IMR-90 (cell line): ENCODE measurements around the gene FAM78B. TPM values are rescaled to one million over a fixed set of nuclear protein-coding genes. Genes with fewer than 3 reads are reported as not detected.

Experiments used
- ATAC-seq: fragments of 200-7000 bp; cut with Tn5 transposase; 2 replicates; pipeline ENCODE4 v1.9.1; 2020; ENCODE audit warnings: low read depth, mild to moderate bottlenecking, moderate library complexity
- BruUV-seq: library from RNA; stranded (reverse); fragments of 400-500 nt; replicated peaks from 2 replicates; lab custom pipeline; 2021; lab: Mats Ljungman, UMichigan
- CTCF ChIA-PET: fragments of 300-600 bp; formaldehyde crosslinking; extraction: SDS; loops from one replicate; lab custom pipeline; 2021; ENCODE audit warnings: antibody characterized with exemption; lab: Yijun Ruan, JAX
- POLR2A ChIA-PET: fragments of 300-600 bp; sonication (Branson Sonifier 250); formaldehyde crosslinking; loops from one replicate; lab custom pipeline; 2022; ENCODE audit warnings: antibody characterized with exemption; ENCODE audit not compliant: unreplicated experiment; lab: Charles Lee
- DNase-seq: peaks from one replicate; pipeline ENCODE4 v3.0.0; 2013
- H2AFZ ChIP-seq: replicated peaks from 2 replicates; pipeline ENCODE3; 2013; ENCODE audit warnings: low read length, mild to moderate bottlenecking; ENCODE audit not compliant: poor library complexity
- H2AK5ac ChIP-seq: 2 replicates; pipeline ENCODE4 v1.6.1; 2013; ENCODE audit warnings: low read depth, low read length, inconsistent platforms
- H2AK9ac ChIP-seq: replicated peaks from 2 replicates; pipeline ENCODE3; 2013; ENCODE audit warnings: mild to moderate bottlenecking, low read depth, low read length, moderate library complexity; ENCODE audit not compliant: poor library complexity
- H2BK120ac ChIP-seq: 2 replicates; pipeline ENCODE4 v1.6.1; 2013; ENCODE audit warnings: low read depth, low read length, inconsistent platforms
- H2BK15ac ChIP-seq: 3 replicates; pipeline ENCODE4 v1.6.1; 2013; ENCODE audit warnings: low read depth, low read length, inconsistent platforms
- H2BK20ac ChIP-seq: 2 replicates; pipeline ENCODE4 v1.6.1; 2013; ENCODE audit warnings: low read depth, mild to moderate bottlenecking, inconsistent platforms, low read length, moderate library complexity
- H2BK5ac ChIP-seq: 2 replicates; pipeline ENCODE4 v1.6.1; 2013; ENCODE audit warnings: mild to moderate bottlenecking, low read depth, low read length, inconsistent platforms; ENCODE audit not compliant: poor library complexity, severe bottlenecking
- H3K14ac ChIP-seq: replicated peaks from 2 replicates; pipeline ENCODE4 v1.6.1; 2013; ENCODE audit warnings: low read depth, low read length, inconsistent platforms
- H3K18ac ChIP-seq: 2 replicates; pipeline ENCODE4 v1.6.1; 2013; ENCODE audit warnings: low read depth, low read length, control low read depth
- H3K23ac ChIP-seq: 2 replicates; pipeline ENCODE4 v1.6.1; 2013; ENCODE audit warnings: low read depth, low read length, inconsistent platforms
- H3K27ac ChIP-seq: 2 replicates; pipeline ENCODE4 v1.5.1; 2013; ENCODE audit warnings: mild to moderate bottlenecking, control low read depth, low read length; ENCODE audit not compliant: insufficient read depth
- H3K27me3 ChIP-seq: 2 replicates; pipeline ENCODE4 v1.6.1; 2013; ENCODE audit warnings: low read length; ENCODE audit not compliant: control insufficient read depth, insufficient read depth
- H3K36me3 ChIP-seq: 2 replicates; pipeline ENCODE4 v1.6.1; 2013; ENCODE audit warnings: low read length, mixed read lengths; ENCODE audit not compliant: control insufficient read depth, insufficient read depth
- H3K4ac ChIP-seq: 2 replicates; pipeline ENCODE4 v1.6.1; 2013; ENCODE audit warnings: low read depth, low read length, inconsistent platforms
- H3K4me1 ChIP-seq: 2 replicates; pipeline ENCODE4 v1.6.1; 2013; ENCODE audit warnings: low read length, mixed read lengths; ENCODE audit not compliant: control insufficient read depth, insufficient read depth
- H3K4me2 ChIP-seq: 2 replicates; pipeline ENCODE4 v1.6.1; 2013; ENCODE audit warnings: low read depth, mild to moderate bottlenecking, control low read depth, low read length, moderate library complexity
- H3K4me3 ChIP-seq: 2 replicates; pipeline ENCODE4 v1.5.1; 2013; ENCODE audit warnings: low read depth, mild to moderate bottlenecking, control low read depth, low read length, moderate library complexity; ENCODE audit not compliant: insufficient read depth
- H3K56ac ChIP-seq: 2 replicates; pipeline ENCODE4 v1.6.1; 2013; ENCODE audit warnings: low read length, inconsistent platforms; ENCODE audit not compliant: insufficient read depth; ENCODE audit errors: extremely low read depth
- H3K79me1 ChIP-seq, 2 experiments: 2 replicates each; pipeline ENCODE4 v1.6.1; 2013; ENCODE audit warnings: low read length in 2 of 2, inconsistent platforms in 1 of 2, low read depth in 1 of 2
- H3K9ac ChIP-seq: 2 replicates; pipeline ENCODE4 v1.6.1; 2013; ENCODE audit warnings: low read depth, low read length, control low read depth
- H3K9me1 ChIP-seq: 2 replicates; pipeline ENCODE4 v1.6.1; 2013; ENCODE audit warnings: low read length, inconsistent platforms; ENCODE audit not compliant: insufficient read depth
- H3K9me3 ChIP-seq: 2 replicates; pipeline ENCODE4 v1.6.1; 2013; ENCODE audit warnings: low read length; ENCODE audit not compliant: control insufficient read depth, insufficient read depth
- H4K20me1 ChIP-seq: 2 replicates; pipeline ENCODE4 v1.6.1; 2013; ENCODE audit warnings: low read length, inconsistent platforms; ENCODE audit not compliant: insufficient read depth
- H4K5ac ChIP-seq: 2 replicates; pipeline ENCODE4 v1.6.1; 2013; ENCODE audit warnings: mild to moderate bottlenecking, low read depth, low read length, control low read depth
- H4K8ac ChIP-seq, 2 experiments: 2 replicates each; pipeline ENCODE4 v1.6.1; 2013; ENCODE audit warnings: low read depth in 2 of 2, low read length in 2 of 2, control low read depth in 1 of 2, inconsistent platforms in 1 of 2
- H4K91ac ChIP-seq: 2 replicates; pipeline ENCODE4 v1.6.1; 2013; ENCODE audit warnings: low read depth, low read length, inconsistent platforms; ENCODE audit not compliant: insufficient read depth
- BHLHE40 ChIP-seq: fragments of 150-350 bp; IDR thresholded peaks from 2 replicates; pipeline ENCODE4 v1.6.1; 2016; ENCODE audit warnings: mild to moderate bottlenecking, low read depth, low read length
- CEBPB ChIP-seq: IDR thresholded peaks from 2 replicates; pipeline ENCODE4 v1.6.1; 2012; ENCODE audit warnings: low read depth, low read length, improper control_type of control experiment
- CHD1 ChIP-seq: IDR thresholded peaks from 2 replicates; pipeline ENCODE4 v1.6.1; 2012; ENCODE audit warnings: low read depth, low read length, improper control_type of control experiment
- FOS ChIP-seq: fragments of 150-350 bp; IDR thresholded peaks from 2 replicates; pipeline ENCODE4 v1.6.1; 2016; ENCODE audit warnings: low read depth, low read length
- MAFK ChIP-seq: IDR thresholded peaks from 2 replicates; pipeline ENCODE4 v1.6.1; 2012; ENCODE audit warnings: low read depth, low read length, improper control_type of control experiment
- MAZ ChIP-seq: IDR thresholded peaks from 2 replicates; pipeline ENCODE4 v1.6.1; 2012; ENCODE audit warnings: low read depth, mild to moderate bottlenecking, low read length, improper control_type of control experiment, moderate library complexity, borderline replicate concordance
- MXI1 ChIP-seq: IDR thresholded peaks from 2 replicates; pipeline ENCODE4 v1.6.1; 2012; ENCODE audit warnings: low read depth, mild to moderate bottlenecking, low read length, moderate library complexity, borderline replicate concordance
- NFE2L2 ChIP-seq: fragments of 150-350 bp; IDR thresholded peaks from 2 replicates; pipeline ENCODE4 v1.6.1; 2016; ENCODE audit warnings: low read depth, mild to moderate bottlenecking, low read length
- POLR2A ChIP-seq: IDR thresholded peaks from 2 replicates; pipeline ENCODE4 v1.6.1; 2012; ENCODE audit warnings: mild to moderate bottlenecking, low read depth, low read length
- RAD21 ChIP-seq: IDR thresholded peaks from 2 replicates; pipeline ENCODE4 v1.6.1; 2012; ENCODE audit warnings: low read length, improper control_type of control experiment
- RCOR1 ChIP-seq: IDR thresholded peaks from 2 replicates; pipeline ENCODE4 v1.6.1; 2012; ENCODE audit warnings: mild to moderate bottlenecking, low read length, improper control_type of control experiment; ENCODE audit not compliant: insufficient replicate concordance
- RFX5 ChIP-seq: IDR thresholded peaks from 2 replicates; pipeline ENCODE4 v1.8.0; 2012; ENCODE audit warnings: low read depth, mild to moderate bottlenecking, low read length, moderate library complexity
- SMC3 ChIP-seq: fragments of 150-350 bp; IDR thresholded peaks from 2 replicates; pipeline ENCODE4 v1.6.1; 2016; ENCODE audit warnings: low read depth, mild to moderate bottlenecking, antibody characterized with exemption, low read length, moderate library complexity
- WGBS, 2 experiments: methylation state at CpG; one replicate each; pipeline versions ENCODE4 v1.1.5 to v1.1.7; 2013; ENCODE audit warnings: missing lambda C conversion rate in 2 of 2; ENCODE audit not compliant: insufficient read length in 1 of 2; ENCODE audit errors: extremely low coverage in 2 of 2; 5-methylcytosine and 5-hydroxymethylcytosine counted together
- dilution Hi-C: fragments of 300-500 bp; cut with HindIII; formaldehyde crosslinking; loops from one replicate; pipeline ENCODE4 v1.14.3; 2018; ENCODE audit warnings: low sequenced_read_pairs; ENCODE audit not compliant: unreplicated experiment
- in situ Hi-C: fragments of 300-500 bp; cut with MboI; formaldehyde crosslinking; loops from 3 replicates; pipeline ENCODE4 v1.14.3; 2019; ENCODE audit warnings: low sequenced_read_pairs, inconsistent platforms, mixed read lengths
- intact Hi-C: fragments of 100-400 bp; cut with micrococcal nuclease; formaldehyde crosslinking; loops from 2 replicates; pipeline ENCODE4 v1.10.0; 2022
- polyA plus RNA-seq, 3 experiments: library from polyadenylated mRNA; depleted of rRNA; stranded (reverse); fragments of >200 nt; gene quantifications; 2 replicates each; pipeline ENCODE4 v1.2.3, GENCODE V29; 2012; ENCODE audit warnings: low replicate concordance in 1 of 3
- total RNA-seq: library from RNA; depleted of rRNA; stranded (reverse); fragments of >200 nt; gene quantifications from 2 replicates; pipeline ENCODE4 v1.2.3, GENCODE V29; 2012
- TF ChIP-seq, protein P1 (sequence below): conservative IDR thresholded peaks from 2 replicates; pipeline ENCODE4 v1.5.1; 2012; ENCODE audit warnings: mild to moderate bottlenecking, low read depth, low read length, improper control_type of control experiment
- TF ChIP-seq, protein P2 (sequence below): fragments of 150-350 bp; IDR thresholded peaks from 2 replicates; pipeline ENCODE4 v1.6.1; 2016; ENCODE audit warnings: low read depth, mild to moderate bottlenecking, low read length, moderate library complexity, borderline replicate concordance
- TF ChIP-seq, protein P3 (sequence below): fragments of 150-350 bp; IDR thresholded peaks from 2 replicates; pipeline ENCODE4 v1.6.1; 2017; ENCODE audit warnings: mild to moderate bottlenecking, antibody characterized with exemption, low read length, low read depth

FAM78B gene
- total and polyA plus RNA-seq, 2 of the 4 experiments (the other 2 are of a cell fraction): under 0.01 to 0.12 TPM

DNA sequence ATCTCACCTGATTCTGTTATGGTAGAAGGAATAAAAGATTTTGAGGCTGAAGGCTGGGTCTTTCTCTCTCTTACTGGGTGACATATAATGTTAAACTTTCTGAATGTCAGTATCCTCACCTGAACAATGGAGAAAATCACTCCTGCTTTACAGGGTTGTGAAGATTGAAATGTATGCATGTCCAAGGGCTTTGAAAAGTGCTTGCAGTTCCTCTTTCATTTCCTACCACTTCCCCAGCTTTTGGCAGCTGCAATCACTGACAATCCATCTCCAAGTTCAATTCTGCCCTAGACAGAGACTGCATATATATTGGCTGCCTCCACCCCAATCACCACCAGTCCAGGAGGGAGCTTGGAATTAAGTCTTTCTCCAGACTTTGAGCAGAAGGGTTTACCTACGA, 39.8 kb downstream of the FAM78B start:
- ATAC-seq: no peak
- WGBS, 2 experiments: no CpG with 5 or more reads among the region's 1 CpG
- Histone ChIP-seq H3K4me3 (no peak overlapping the region), H2BK5ac (no peak overlapping the region), H2BK15ac (no peak overlapping the region), H3K27ac (no peak overlapping the region), H3K14ac (no peak overlapping the region), H3K36me3 (no peaks in the 10 kb centered on the region), H3K4me2 (no peak overlapping the region), H3K9me1 (no peaks in the 10 kb centered on the region), H4K20me1 (no peaks in the 10 kb centered on the region), H3K4ac (no peak overlapping the region), H3K79me1 (no peaks in the 10 kb centered on the region), H3K56ac (no peak overlapping the region), H3K27me3 (no peaks in the 10 kb centered on the region), H4K5ac (no peak overlapping the region), H2AFZ (no peak overlapping the region), H3K23ac (no peak overlapping the region), H3K4me1 (no peaks in the 10 kb centered on the region), H2BK20ac (no peak overlapping the region), H4K91ac (no peak overlapping the region), H2BK120ac (no peak overlapping the region), H3K9me3 (peaks cover 10% of the 10 kb centered on the region; the same call in 1 of the 2 replicates), H2AK9ac (peak overlapping the region; percentile 12), H4K8ac (no peak overlapping the region), H3K18ac (no peak overlapping the region), H3K9ac (no peak overlapping the region), H2AK5ac (no peak overlapping the region)
- in situ Hi-C loops (no loop called here), dilution Hi-C loops (no loop called here), intact Hi-C loops (no loop called here)
- ChIA-PET CTCF (no interaction called here), POLR2A (no interaction called here)
- TF ChIP-seq MXI1: no peak
- TF ChIP-seq, protein P1, sequence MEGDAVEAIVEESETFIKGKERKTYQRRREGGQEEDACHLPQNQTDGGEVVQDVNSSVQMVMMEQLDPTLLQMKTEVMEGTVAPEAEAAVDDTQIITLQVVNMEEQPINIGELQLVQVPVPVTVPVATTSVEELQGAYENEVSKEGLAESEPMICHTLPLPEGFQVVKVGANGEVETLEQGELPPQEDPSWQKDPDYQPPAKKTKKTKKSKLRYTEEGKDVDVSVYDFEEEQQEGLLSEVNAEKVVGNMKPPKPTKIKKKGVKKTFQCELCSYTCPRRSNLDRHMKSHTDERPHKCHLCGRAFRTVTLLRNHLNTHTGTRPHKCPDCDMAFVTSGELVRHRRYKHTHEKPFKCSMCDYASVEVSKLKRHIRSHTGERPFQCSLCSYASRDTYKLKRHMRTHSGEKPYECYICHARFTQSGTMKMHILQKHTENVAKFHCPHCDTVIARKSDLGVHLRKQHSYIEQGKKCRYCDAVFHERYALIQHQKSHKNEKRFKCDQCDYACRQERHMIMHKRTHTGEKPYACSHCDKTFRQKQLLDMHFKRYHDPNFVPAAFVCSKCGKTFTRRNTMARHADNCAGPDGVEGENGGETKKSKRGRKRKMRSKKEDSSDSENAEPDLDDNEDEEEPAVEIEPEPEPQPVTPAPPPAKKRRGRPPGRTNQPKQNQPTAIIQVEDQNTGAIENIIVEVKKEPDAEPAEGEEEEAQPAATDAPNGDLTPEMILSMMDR: no peak
- TF ChIP-seq, protein P2, sequence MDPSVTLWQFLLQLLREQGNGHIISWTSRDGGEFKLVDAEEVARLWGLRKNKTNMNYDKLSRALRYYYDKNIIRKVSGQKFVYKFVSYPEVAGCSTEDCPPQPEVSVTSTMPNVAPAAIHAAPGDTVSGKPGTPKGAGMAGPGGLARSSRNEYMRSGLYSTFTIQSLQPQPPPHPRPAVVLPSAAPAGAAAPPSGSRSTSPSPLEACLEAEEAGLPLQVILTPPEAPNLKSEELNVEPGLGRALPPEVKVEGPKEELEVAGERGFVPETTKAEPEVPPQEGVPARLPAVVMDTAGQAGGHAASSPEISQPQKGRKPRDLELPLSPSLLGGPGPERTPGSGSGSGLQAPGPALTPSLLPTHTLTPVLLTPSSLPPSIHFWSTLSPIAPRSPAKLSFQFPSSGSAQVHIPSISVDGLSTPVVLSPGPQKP: no peak
- TF ChIP-seq POLR2A: no peak
- no peak for TF ChIP-seq RAD21
- no peak for TF ChIP-seq RCOR1
- no peak for TF ChIP-seq BHLHE40
- TF ChIP-seq MAFK: no peak
- TF ChIP-seq CEBPB: no peak
- no peak for TF ChIP-seq NFE2L2
- TF ChIP-seq, protein P3, sequence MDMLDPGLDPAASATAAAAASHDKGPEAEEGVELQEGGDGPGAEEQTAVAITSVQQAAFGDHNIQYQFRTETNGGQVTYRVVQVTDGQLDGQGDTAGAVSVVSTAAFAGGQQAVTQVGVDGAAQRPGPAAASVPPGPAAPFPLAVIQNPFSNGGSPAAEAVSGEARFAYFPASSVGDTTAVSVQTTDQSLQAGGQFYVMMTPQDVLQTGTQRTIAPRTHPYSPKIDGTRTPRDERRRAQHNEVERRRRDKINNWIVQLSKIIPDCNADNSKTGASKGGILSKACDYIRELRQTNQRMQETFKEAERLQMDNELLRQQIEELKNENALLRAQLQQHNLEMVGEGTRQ: no peak
- no peak for TF ChIP-seq SMC3
- TF ChIP-seq FOS: no peak
- TF ChIP-seq CHD1: no peak
- TF ChIP-seq MAZ: no peak
- TF ChIP-seq RFX5: no peak
- DNase-seq: no peak
- no TSS peak for BruUV-seq
